Breast epithelium (tissue), 4 donors: ENCODE measurements around the gene RNF223. TPM values are rescaled to one million over a fixed set of nuclear protein-coding genes. Genes with fewer than 3 reads are reported as not detected.
"Not testable (repeated sequence)": the region's sequence is repeated elsewhere in the genome, so short reads cannot be mapped to it uniquely, and the experiment has no call there.

Experiments used
- DNase-seq, 2 donors: peaks; one replicate each; pipeline ENCODE4 v3.0.0-alpha.2; 2019; ENCODE audit warnings: low spot score in 2 of 2
- H3K27ac ChIP-seq, 2 donors: fragments of 200-600 bp; sonication (generic) in 1 of 2; one replicate each; pipeline ENCODE4 v1.5.1; 2016 to 2019; ENCODE audit warnings: mild to moderate bottlenecking in 1 of 2
- H3K27me3 ChIP-seq, 2 donors: fragments of 200-600 bp; sonication (generic) in 1 of 2; one replicate each; pipeline versions ENCODE4 v1.5.1 to v1.6.0; 2017 to 2019; ENCODE audit warnings: control low read depth in 1 of 2, mild to moderate bottlenecking in 1 of 2
- H3K36me3 ChIP-seq: fragments of 200-600 bp; one replicate; pipeline ENCODE4 v1.5.1; 2019
- H3K4me1 ChIP-seq, 2 donors: fragments of 200-600 bp; sonication (generic); one replicate each; pipeline ENCODE4 v1.5.1; 2016 to 2019; ENCODE audit warnings: control low read depth in 1 of 2
- H3K4me3 ChIP-seq, 3 donors: fragments of 200-600 bp; sonication (generic); 1 replicate in 2 of 3; 2 replicates in 1 of 3; pipeline ENCODE4 v1.5.1; 2016 to 2019; ENCODE audit warnings: mild to moderate bottlenecking in 3 of 3, moderate library complexity in 2 of 3
- H3K9me3 ChIP-seq, 2 donors: fragments of 200-600 bp; sonication (generic) in 1 of 2; one replicate each; pipeline ENCODE4 v1.5.1; 2016 to 2019; ENCODE audit warnings: control low read depth in 1 of 2
- CTCF ChIP-seq, 3 donors: fragments of 450-650 bp; IDR thresholded peaks; one replicate each; pipeline ENCODE4 v1.5.1; 2016 to 2017; ENCODE audit warnings: antibody characterized with exemption in 3 of 3, mild to moderate bottlenecking in 3 of 3, moderate library complexity in 3 of 3
- POLR2A ChIP-seq: fragments of 450-650 bp; IDR thresholded peaks from one replicate; pipeline ENCODE4 v1.6.1; 2016; ENCODE audit warnings: antibody characterized with exemption, mild to moderate bottlenecking, moderate library complexity
- POLR2AphosphoS5 ChIP-seq, 3 donors: sonication (generic); formaldehyde crosslinking; IDR thresholded peaks; one replicate each; pipeline ENCODE4 v1.6.1; 2017; ENCODE audit warnings: antibody characterized with exemption in 3 of 3
- intact Hi-C: fragments of 100-400 bp; cut with DNase I; formaldehyde crosslinking; loops from one replicate; pipeline ENCODE4 v1.15.1; 2023; ENCODE audit warnings: low total_unique reads
- total RNA-seq, 3 donors: library from RNA; depleted of rRNA; stranded (reverse); fragments of >200 nt; gene quantifications; one replicate each; pipeline ENCODE4 v1.1.0, GENCODE V29; 2016

The RNF223 gene
- total RNA-seq, 3 donors from 2014 or later: 0.33 to 2.8 TPM; not detected in 1

- DNase-seq: peak in 1 of 2 donors; percentile 56
- Histone ChIP-seq H3K27ac (peak overlapping the region; percentile 71 to 75), H3K4me3 (peak overlapping the region; percentile 26 to 72 (median 56)), H3K36me3 (no peaks in the 10 kb centered on the region), H3K4me1 (peaks cover 6 to 12% of the 10 kb centered on the region in 2 donors), H3K27me3 (peaks cover 0 to 3% of the 10 kb centered on the region in 2 donors), H3K9me3 (no peaks in the 10 kb centered on the region)
- no peak for TF ChIP-seq POLR2AphosphoS5 (IDR thresholded peaks at IDR 0.05)
- TF ChIP-seq CTCF (IDR thresholded peaks at IDR 0.05): no peak
- no peak for TF ChIP-seq POLR2A
- intact Hi-C loops: no loop called here
These were observed 5.5 kb downstream of the RNF223 start for GRCh38 chr1:1068517-1069055.

- Histone ChIP-seq H3K4me1 (peaks cover 6 to 12% of the 10 kb centered on the region in 2 donors), H3K27ac (peak overlapping the region; percentile 71 to 75), H3K27me3 (peaks cover 0 to 3% of the 10 kb centered on the region in 2 donors), H3K36me3 (no peaks in the 10 kb centered on the region), H3K4me3 (peak overlapping the region in 2 of 3 donors; percentile 56 to 72), H3K9me3 (no peaks in the 10 kb centered on the region)
- intact Hi-C loops: no loop called here
- TF ChIP-seq POLR2AphosphoS5 (IDR thresholded peaks at IDR 0.05) (no peak), CTCF (IDR thresholded peaks at IDR 0.05) (no peak), POLR2A (no peak)
- DNase-seq: no peak
These were observed 6.1 kb downstream of the RNF223 start for GRCh38 chr1:1067860-1068516.

- H3K4me1 ChIP-seq: peaks cover 6 to 12% of the 10 kb centered on the region in 2 donors
- no peaks in the 10 kb centered on the region for H3K9me3 ChIP-seq
- no peaks in the 10 kb centered on the region for H3K36me3 ChIP-seq
- H3K27me3 ChIP-seq: peaks cover 0 to 3% of the 10 kb centered on the region in 2 donors
- TF ChIP-seq POLR2AphosphoS5 (IDR thresholded peaks at IDR 0.05): no peak
- TF ChIP-seq CTCF (IDR thresholded peaks at IDR 0.05): no peak
- no peak for TF ChIP-seq POLR2A
- intact Hi-C loops: no loop called here
- H3K27ac ChIP-seq: no peak overlapping the region
- no peak for DNase-seq
- H3K4me3 ChIP-seq: peak overlapping the region in 1 of 3 donors; percentile 56
These were observed 6.7 kb downstream of the RNF223 start for GRCh38 chr1:1067284-1067859.

GRCh38 chr1:1066403-1067283 lies 7.5 kb downstream of the RNF223 start:
- intact Hi-C loops: no loop called here
- Histone ChIP-seq H3K4me1 (peaks cover 6 to 12% of the 10 kb centered on the region in 2 donors), H3K4me3 (no peak overlapping the region), H3K27me3 (peaks cover 0 to 3% of the 10 kb centered on the region in 2 donors), H3K9me3 (no peaks in the 10 kb centered on the region), H3K36me3 (no peaks in the 10 kb centered on the region), H3K27ac (no peak overlapping the region)
- DNase-seq: no peak
- no peak for TF ChIP-seq CTCF (IDR thresholded peaks at IDR 0.05)
- TF ChIP-seq POLR2AphosphoS5 (IDR thresholded peaks at IDR 0.05): no peak
- no peak for TF ChIP-seq POLR2A

GRCh38 chr1:1065940-1066304 lies 8.2 kb downstream of the RNF223 start:
- DNase-seq, H3K4me3 ChIP-seq, H3K27me3 ChIP-seq, H3K9me3 ChIP-seq, H3K36me3 ChIP-seq, H3K27ac ChIP-seq, intact Hi-C loops: not testable (repeated sequence)
- peaks cover 6 to 12% of the 10 kb centered on the region in 2 donors for H3K4me1 ChIP-seq
